PC-3 (cell line): ENCODE results near the gene SQOR. TPM values are rescaled to one million over a fixed set of nuclear protein-coding genes. Genes with fewer than 3 reads are reported as not detected.

Experiments
- ATAC-seq: fragments of 200-7000 bp; cut with Tn5 transposase; 2 replicates; pipeline ENCODE4 v1.9.1; 2020; ENCODE audit warnings: mild to moderate bottlenecking, moderate library complexity
- BruUV-seq: library from RNA; stranded (reverse); fragments of 400-500 nt; replicated peaks from 2 replicates; lab custom pipeline; 2021; lab: Mats Ljungman, UMichigan
- CTCF ChIA-PET: fragments of 300-600 bp; sonication (Branson Sonifier 250); formaldehyde crosslinking; loops from one replicate; lab custom pipeline; 2022; ENCODE audit warnings: antibody characterized with exemption; lab: Charles Lee
- POLR2A ChIA-PET: fragments of 300-600 bp; sonication (Branson Sonifier 250); formaldehyde crosslinking; loops from one replicate; lab custom pipeline; 2022; ENCODE audit warnings: antibody characterized with exemption; ENCODE audit not compliant: unreplicated experiment; lab: Charles Lee
- DNase-seq: peaks from one replicate; pipeline ENCODE4 v3.0.0-alpha.2; 2015
- H2AFZ ChIP-seq: fragments of 300-600 bp; sonication (generic); 2 replicates; pipeline ENCODE4 v1.6.0; 2016; ENCODE audit warnings: antibody characterized with exemption, low read length
- H3F3A ChIP-seq: fragments of 300-600 bp; sonication (generic); one replicate; pipeline ENCODE4 v1.6.0; 2017; ENCODE audit warnings: antibody characterized with exemption, low read length, control low read depth, mild to moderate bottlenecking; ENCODE audit not compliant: unreplicated experiment
- H3K27ac ChIP-seq: fragments of 300-600 bp; sonication (generic); 2 replicates; pipeline ENCODE4 v1.5.1; 2016; ENCODE audit warnings: mild to moderate bottlenecking, low read length
- H3K27me3 ChIP-seq: fragments of 300-600 bp; sonication (generic); 2 replicates; pipeline ENCODE4 v1.6.1; 2016; ENCODE audit warnings: low read length, mixed read lengths
- H3K36me3 ChIP-seq: fragments of 300-600 bp; sonication (generic); 2 replicates; pipeline ENCODE4 v1.6.1; 2016; ENCODE audit warnings: low read depth, mixed run types, low read length, mixed read lengths
- H3K4me1 ChIP-seq: fragments of 300-600 bp; sonication (generic); 2 replicates; pipeline ENCODE4 v1.5.1; 2016; ENCODE audit warnings: low read length; ENCODE audit not compliant: insufficient read depth
- H3K4me2 ChIP-seq: fragments of 300-600 bp; sonication (generic); 2 replicates; pipeline ENCODE4 v1.6.0; 2016; ENCODE audit warnings: low read length
- H3K4me3 ChIP-seq: fragments of 300-600 bp; sonication (generic); 2 replicates; pipeline ENCODE4 v1.5.1; 2016; ENCODE audit warnings: mild to moderate bottlenecking, low read length, mixed read lengths
- H3K79me2 ChIP-seq: fragments of 300-600 bp; sonication (generic); 2 replicates; pipeline ENCODE4 v1.6.1; 2017; ENCODE audit warnings: low read length, mixed read lengths
- H3K9ac ChIP-seq: fragments of 300-600 bp; sonication (generic); 2 replicates; pipeline ENCODE4 v1.6.0; 2016; ENCODE audit warnings: mild to moderate bottlenecking, low read length
- H3K9me2 ChIP-seq: fragments of 300-600 bp; sonication (generic); replicated peaks from 2 replicates; pipeline ENCODE4 v1.6.1; 2016; ENCODE audit warnings: mixed run types, low read length, mixed read lengths
- H3K9me3 ChIP-seq: fragments of 300-600 bp; sonication (generic); 2 replicates; pipeline ENCODE4 v1.6.1; 2016; ENCODE audit warnings: low read length, mixed read lengths
- H4K20me1 ChIP-seq: fragments of 300-600 bp; sonication (generic); 2 replicates; pipeline ENCODE4 v1.6.1; 2016; ENCODE audit warnings: low read length, mixed read lengths
- EZH2 ChIP-seq: fragments of 300-600 bp; sonication (generic); IDR thresholded peaks from one replicate; pipeline ENCODE4 v1.6.1; 2017; ENCODE audit warnings: antibody characterized with exemption, mild to moderate bottlenecking, low read length; ENCODE audit not compliant: unreplicated experiment
- EZH2phosphoT487 ChIP-seq: fragments of 300-600 bp; sonication (generic); IDR thresholded peaks from 2 replicates; pipeline ENCODE4 v1.6.1; 2018; ENCODE audit warnings: mild to moderate bottlenecking, antibody characterized with exemption, low read length, borderline replicate concordance
- intact Hi-C: fragments of 100-400 bp; cut with micrococcal nuclease; formaldehyde crosslinking; loops from 2 replicates; pipeline ENCODE4 v1.9.0; 2023
- total RNA-seq: library from RNA; depleted of rRNA; stranded (reverse); fragments of >200 nt; gene quantifications from 2 replicates; pipeline ENCODE4 v1.2.3, GENCODE V29; 2014
- TF ChIP-seq, protein P1 (sequence below): fragments of 300-600 bp; sonication (generic); conservative IDR thresholded peaks from 2 replicates; pipeline ENCODE4 v1.5.1; 2017; ENCODE audit warnings: antibody characterized with exemption, low read depth, mild to moderate bottlenecking, low read length

SQOR gene
- total RNA-seq, 1 experiment from 2014 or later = 86.1 TPM

DNA sequence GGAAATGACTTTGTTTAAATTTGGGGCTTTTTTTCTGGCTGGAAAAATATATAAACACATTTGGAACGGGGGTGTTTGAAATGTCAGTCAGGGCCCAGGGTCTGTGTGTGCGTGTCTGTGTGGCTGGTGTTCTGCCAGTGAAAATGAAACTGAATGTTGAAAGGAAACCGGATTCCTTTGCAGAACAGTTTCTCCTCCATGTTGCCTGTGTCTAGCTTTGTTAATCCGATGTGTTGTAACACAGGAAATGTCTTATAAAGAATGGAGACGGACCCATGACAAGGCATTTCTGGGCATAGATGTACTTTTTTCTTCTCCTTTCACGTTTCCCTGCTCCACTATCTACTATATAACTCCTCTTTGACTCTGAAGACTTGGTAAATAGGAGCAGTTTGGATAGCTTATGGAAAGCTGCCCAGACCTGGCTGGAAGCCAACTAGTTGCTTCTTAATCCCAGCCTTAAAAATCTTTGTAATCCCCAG lies 2.8 kb downstream of the SQOR start:
- Histone ChIP-seq H3K9me3 (no peaks in the 10 kb centered on the region), H3K4me1 (peaks cover 59% of the 10 kb centered on the region), H4K20me1 (no peaks in the 10 kb centered on the region), H2AFZ (peak overlapping the region; percentile 12; the same call in 1 of the 2 replicates), H3K27ac (peak overlapping the region; percentile 100), H3F3A (peaks cover 10% of the 10 kb centered on the region), H3K79me2 (peaks cover 54% of the 10 kb centered on the region), H3K36me3 (no peaks in the 10 kb centered on the region), H3K4me2 (peak overlapping the region; percentile 85), H3K27me3 (no peaks in the 10 kb centered on the region), H3K9me2 (no peaks in the 10 kb centered on the region), H3K4me3 (peak overlapping the region; percentile 88), H3K9ac (peak overlapping the region; percentile 58)
- POLR2A ChIA-PET = interaction anchor here (0.7 kb wide), 1 partner anchor 11 kb away, joined by 4 read pairs; no protein-coding TSS in a partner anchor
- DNase-seq (peak; percentile 60), ATAC-seq (no peak)
- BruUV-seq = no TSS peak
- intact Hi-C loops = no loop called here
- CTCF ChIA-PET = interaction anchor here (0.7 kb wide), 1 partner anchor 161 kb away, joined by 5 read pairs; no protein-coding TSS in a partner anchor
- TF ChIP-seq EZH2 (no peak), EZH2phosphoT487 (no peak)
- TF ChIP-seq, protein P1, sequence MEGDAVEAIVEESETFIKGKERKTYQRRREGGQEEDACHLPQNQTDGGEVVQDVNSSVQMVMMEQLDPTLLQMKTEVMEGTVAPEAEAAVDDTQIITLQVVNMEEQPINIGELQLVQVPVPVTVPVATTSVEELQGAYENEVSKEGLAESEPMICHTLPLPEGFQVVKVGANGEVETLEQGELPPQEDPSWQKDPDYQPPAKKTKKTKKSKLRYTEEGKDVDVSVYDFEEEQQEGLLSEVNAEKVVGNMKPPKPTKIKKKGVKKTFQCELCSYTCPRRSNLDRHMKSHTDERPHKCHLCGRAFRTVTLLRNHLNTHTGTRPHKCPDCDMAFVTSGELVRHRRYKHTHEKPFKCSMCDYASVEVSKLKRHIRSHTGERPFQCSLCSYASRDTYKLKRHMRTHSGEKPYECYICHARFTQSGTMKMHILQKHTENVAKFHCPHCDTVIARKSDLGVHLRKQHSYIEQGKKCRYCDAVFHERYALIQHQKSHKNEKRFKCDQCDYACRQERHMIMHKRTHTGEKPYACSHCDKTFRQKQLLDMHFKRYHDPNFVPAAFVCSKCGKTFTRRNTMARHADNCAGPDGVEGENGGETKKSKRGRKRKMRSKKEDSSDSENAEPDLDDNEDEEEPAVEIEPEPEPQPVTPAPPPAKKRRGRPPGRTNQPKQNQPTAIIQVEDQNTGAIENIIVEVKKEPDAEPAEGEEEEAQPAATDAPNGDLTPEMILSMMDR = no peak

DNA sequence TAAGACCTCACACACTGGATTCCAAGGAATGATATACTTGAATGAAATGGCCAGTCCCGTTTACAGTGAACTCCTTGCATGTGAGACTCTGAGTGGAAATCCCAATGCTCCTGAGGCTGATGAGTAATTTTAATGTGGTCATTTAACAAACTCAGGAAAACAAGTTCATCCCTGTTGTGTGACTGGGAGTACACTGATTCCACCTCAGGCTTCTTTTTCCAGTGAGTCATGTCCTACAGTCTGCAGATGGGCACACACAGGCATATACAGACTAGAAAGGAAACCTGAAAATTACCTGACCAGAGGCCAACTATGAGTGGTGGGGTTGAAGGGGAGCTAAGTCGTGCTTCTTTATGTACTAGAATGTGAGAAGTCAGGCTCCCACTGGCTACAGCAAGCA lies 5.8 kb downstream of the SQOR start:
- intact Hi-C loops = loop anchor here (5.0 kb wide), 1 partner anchor 487 kb away; no protein-coding TSS in a partner anchor
- Histone ChIP-seq H3K27me3 (no peaks in the 10 kb centered on the region), H3K4me1 (peaks cover 83% of the 10 kb centered on the region), H3K27ac (peak overlapping the region; percentile 100), H3K36me3 (no peaks in the 10 kb centered on the region), H2AFZ (no peak overlapping the region), H3K9ac (peak overlapping the region; percentile 86), H3K9me3 (no peaks in the 10 kb centered on the region), H3K4me3 (peak overlapping the region; percentile 50), H4K20me1 (no peaks in the 10 kb centered on the region), H3K4me2 (peak overlapping the region; percentile 78), H3K9me2 (no peaks in the 10 kb centered on the region), H3K79me2 (peaks cover 77% of the 10 kb centered on the region), H3F3A (peaks cover 10% of the 10 kb centered on the region)
- ChIA-PET POLR2A (no interaction called here), CTCF (interaction anchor here (0.8 kb wide), 1 partner anchor 9 kb away, joined by 3 read pairs; no protein-coding TSS in a partner anchor)
- ATAC-seq (peak; percentile 61), DNase-seq (peak; percentile 87)
- TF ChIP-seq, protein P1 = no peak
- TF ChIP-seq EZH2phosphoT487 (no peak), EZH2 (no peak)
- no TSS peak for BruUV-seq

DNA sequence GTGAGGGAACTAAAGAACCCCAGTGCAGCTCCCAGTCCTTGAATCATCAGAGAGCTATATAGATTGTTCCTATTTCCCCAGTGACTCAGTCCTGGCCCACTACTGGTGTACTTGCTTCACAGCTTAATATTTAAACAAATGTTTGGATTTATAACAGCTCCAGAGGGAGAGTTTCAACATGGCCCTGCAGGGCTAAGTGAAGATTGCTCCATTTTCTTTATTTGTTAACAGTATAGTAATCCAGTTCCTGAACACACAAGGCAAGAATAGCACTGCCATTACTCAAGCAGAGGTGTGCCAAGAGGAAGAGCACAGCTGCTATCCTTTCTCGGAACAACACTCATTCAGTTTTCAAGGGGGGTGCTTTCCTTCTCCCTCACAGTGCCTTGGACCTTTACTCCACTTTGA lies 6.5 kb downstream of the SQOR start:
- peaks cover 75% of the 10 kb centered on the region for H3K79me2 ChIP-seq
- no peaks in the 10 kb centered on the region for H3K9me3 ChIP-seq
- BruUV-seq = no TSS peak
- DNase-seq (peak; percentile 90), ATAC-seq (peak; percentile 63)
- H3K4me2 ChIP-seq = peak overlapping the region; percentile 78
- intact Hi-C loops = loop anchor here (5.0 kb wide), 1 partner anchor 486 kb away; no protein-coding TSS in a partner anchor
- H3K27ac ChIP-seq = peak overlapping the region; percentile 100
- H4K20me1 ChIP-seq = no peaks in the 10 kb centered on the region
- no peaks in the 10 kb centered on the region for H3K36me3 ChIP-seq
- no peaks in the 10 kb centered on the region for H3K9me2 ChIP-seq
- H3K4me1 ChIP-seq = peaks cover 91% of the 10 kb centered on the region
- CTCF ChIA-PET = interaction anchor here (0.8 kb wide), 1 partner anchor 10 kb away, joined by 3 read pairs; no protein-coding TSS in a partner anchor
- peak overlapping the region; percentile 86 for H3K9ac ChIP-seq
- TF ChIP-seq EZH2phosphoT487 = no peak
- TF ChIP-seq, protein P1 = no peak
- no peak for TF ChIP-seq EZH2
- H3F3A ChIP-seq = peaks cover 10% of the 10 kb centered on the region
- H3K4me3 ChIP-seq = peak overlapping the region; percentile 50; the same call in 1 of the 2 replicates
- POLR2A ChIA-PET = interaction anchor here (0.6 kb wide), 1 partner anchor 10 kb away, joined by 4 read pairs; no protein-coding TSS in a partner anchor
- H3K27me3 ChIP-seq = no peaks in the 10 kb centered on the region
- no peak overlapping the region for H2AFZ ChIP-seq
